ENCODE measurements around the gene LRRC27.

The LRRC27 gene

GRCh38 chr10:132396494-132397035 lies 64.6 kb downstream of the LRRC27 start:
- DNase-seq (ENCODE audit: low spot score) = peak; percentile 74
- in situ Hi-C loops (cut with MboI; ENCODE audit: low pct_unique_long_range_greater_than_20kb, low sequenced_read_pairs, unreplicated experiment) = no loop called here
- TF ChIP-seq CTCF (IDR thresholded peaks at IDR 0.05; ENCODE audit: extremely low read depth, insufficient read depth, missing control alignments) = peak; percentile 21

GRCh38 chr10:132397036-132397541 lies 65.1 kb downstream of the LRRC27 start, which contains the start of gene PWWP2B:
Gene PWWP2B (plus strand): TSS chr10:132397200. CDS start chr10:132397227, 27 bp downstream.
- peak; percentile 77 for DNase-seq (ENCODE audit: low spot score)
- in situ Hi-C loops (cut with MboI; ENCODE audit: low pct_unique_long_range_greater_than_20kb, low sequenced_read_pairs, unreplicated experiment) = no loop called here
- no peak for TF ChIP-seq CTCF (IDR thresholded peaks at IDR 0.05; ENCODE audit: extremely low read depth, insufficient read depth, missing control alignments)

GRCh38 chr10:132397671-132398565 lies 65.9 kb downstream of the LRRC27 start:
- no peak for DNase-seq (ENCODE audit: low spot score)
- in situ Hi-C loops (cut with MboI; ENCODE audit: low pct_unique_long_range_greater_than_20kb, low sequenced_read_pairs, unreplicated experiment) = no loop called here
- TF ChIP-seq CTCF (IDR thresholded peaks at IDR 0.05; ENCODE audit: extremely low read depth, insufficient read depth, missing control alignments) = no peak

- no peak for DNase-seq (ENCODE audit: low spot score)
- no peak for TF ChIP-seq CTCF (IDR thresholded peaks at IDR 0.05; ENCODE audit: extremely low read depth, insufficient read depth, missing control alignments)
- in situ Hi-C loops (cut with MboI; ENCODE audit: low pct_unique_long_range_greater_than_20kb, low sequenced_read_pairs, unreplicated experiment) = no loop called here
Measured at GRCh38 chr10:132398566-132398991, 66.6 kb downstream of the LRRC27 start.

- TF ChIP-seq CTCF (IDR thresholded peaks at IDR 0.05; ENCODE audit: extremely low read depth, insufficient read depth, missing control alignments) = no peak
- in situ Hi-C loops (cut with MboI; ENCODE audit: low pct_unique_long_range_greater_than_20kb, low sequenced_read_pairs, unreplicated experiment) = no loop called here
- DNase-seq (ENCODE audit: low spot score) = no peak
Measured at GRCh38 chr10:132399117-132400035, 67.4 kb downstream of the LRRC27 start.

- TF ChIP-seq CTCF (IDR thresholded peaks at IDR 0.05; ENCODE audit: extremely low read depth, insufficient read depth, missing control alignments) = no peak
- no peak for DNase-seq (ENCODE audit: low spot score)
- in situ Hi-C loops (cut with MboI; ENCODE audit: low pct_unique_long_range_greater_than_20kb, low sequenced_read_pairs, unreplicated experiment) = no loop called here
Measured at GRCh38 chr10:132400041-132400546, 68.1 kb downstream of the LRRC27 start.
